ENCODE measurements around the gene COLEC12. TPM values are rescaled to one million over a fixed set of nuclear protein-coding genes. Genes with fewer than 3 reads are reported as not detected.

COLEC12 gene
- total RNA-seq, 3 donors from 2014 or later, result 11.7 to 57.3 (median 14.7) TPM

- no peak for DNase-seq (ENCODE audit: low spot score in 2 of 2)
- no peak for TF ChIP-seq CTCF (IDR thresholded peaks at IDR 0.05)
- no peak for TF ChIP-seq POLR2A (IDR thresholded peaks at IDR 0.05)
- no peak for TF ChIP-seq POLR2AphosphoS5 (IDR thresholded peaks at IDR 0.05)
- Histone ChIP-seq H3K27ac (peak overlapping the region; percentile 18 to 68), H3K4me3 (no peak overlapping the region), H3K27me3 (no peaks in the 10 kb centered on the region), H3K36me3 (no peaks in the 10 kb centered on the region), H3K9me3 (no peaks in the 10 kb centered on the region), H3K4me1 (no peaks in the 10 kb centered on the region)
- intact Hi-C loops (cut with DNase I; ENCODE audit: low total_unique reads), result no loop called here
Measured at GRCh38 chr18:475202-476031, 25.1 kb downstream of the COLEC12 start.

GRCh38 chr18:474416-474815 is 26.1 kb downstream of the COLEC12 start:
- TF ChIP-seq POLR2AphosphoS5 (IDR thresholded peaks at IDR 0.05) (no peak), POLR2A (IDR thresholded peaks at IDR 0.05) (no peak), CTCF (IDR thresholded peaks at IDR 0.05) (no peak)
- Histone ChIP-seq H3K27me3 (no peaks in the 10 kb centered on the region), H3K4me3 (no peak overlapping the region), H3K4me1 (no peaks in the 10 kb centered on the region), H3K9me3 (no peaks in the 10 kb centered on the region), H3K27ac (peak overlapping the region in 1 of 2 donors; percentile 48), H3K36me3 (no peaks in the 10 kb centered on the region)
- no peak for DNase-seq (ENCODE audit: low spot score in 2 of 2)
- intact Hi-C loops (cut with DNase I; ENCODE audit: low total_unique reads), result no loop called here

GRCh38 chr18:473802-474201 is 26.7 kb downstream of the COLEC12 start:
- TF ChIP-seq POLR2A (IDR thresholded peaks at IDR 0.05) (no peak), CTCF (IDR thresholded peaks at IDR 0.05) (no peak), POLR2AphosphoS5 (IDR thresholded peaks at IDR 0.05) (no peak)
- peak overlapping the region in 1 of 2 donors; percentile 48 for H3K27ac ChIP-seq
- H3K27me3 ChIP-seq, result no peaks in the 10 kb centered on the region
- no peaks in the 10 kb centered on the region for H3K9me3 ChIP-seq
- no peak overlapping the region for H3K4me3 ChIP-seq
- DNase-seq (ENCODE audit: low spot score in 2 of 2), result no peak
- intact Hi-C loops (cut with DNase I; ENCODE audit: low total_unique reads), result no loop called here
- H3K36me3 ChIP-seq, result no peaks in the 10 kb centered on the region
- no peaks in the 10 kb centered on the region for H3K4me1 ChIP-seq

- no peak for TF ChIP-seq CTCF (IDR thresholded peaks at IDR 0.05)
- TF ChIP-seq POLR2A (IDR thresholded peaks at IDR 0.05), result no peak
- no peak for TF ChIP-seq POLR2AphosphoS5 (IDR thresholded peaks at IDR 0.05)
- no peak for DNase-seq (ENCODE audit: low spot score in 2 of 2)
- no peak overlapping the region for H3K4me3 ChIP-seq
- intact Hi-C loops (cut with DNase I; ENCODE audit: low total_unique reads), result no loop called here
- no peaks in the 10 kb centered on the region for H3K36me3 ChIP-seq
- no peaks in the 10 kb centered on the region for H3K27me3 ChIP-seq
- H3K27ac ChIP-seq, result no peak overlapping the region
- H3K4me1 ChIP-seq, result no peaks in the 10 kb centered on the region
- no peaks in the 10 kb centered on the region for H3K9me3 ChIP-seq
Measured at GRCh38 chr18:471716-472115, 28.8 kb downstream of the COLEC12 start.

- Histone ChIP-seq H3K27me3 (no peaks in the 10 kb centered on the region), H3K4me1 (no peaks in the 10 kb centered on the region), H3K4me3 (no peak overlapping the region), H3K36me3 (no peaks in the 10 kb centered on the region), H3K9me3 (no peaks in the 10 kb centered on the region), H3K27ac (no peak overlapping the region)
- no peak for DNase-seq (ENCODE audit: low spot score in 2 of 2)
- intact Hi-C loops (cut with DNase I; ENCODE audit: low total_unique reads), result no loop called here
- no peak for TF ChIP-seq CTCF (IDR thresholded peaks at IDR 0.05)
Measured at GRCh38 chr18:470661-471501, 29.6 kb downstream of the COLEC12 start.
